GM19240 (cell line): ENCODE data around the gene TGM2.

Experiments used
- DNase-seq: peaks from one replicate; pipeline ENCODE4 v3.0.0; 2011; ENCODE audit warnings: low spot score; ENCODE audit not compliant: insufficient read length

The TGM2 gene

GRCh38 chr20:38177201-38177600 is 12.1 kb upstream of the TGM2 start:
- DNase-seq, result no peak

- DNase-seq, result no peak
These were observed 10.5 kb upstream of the TGM2 start for GRCh38 chr20:38175304-38176180.

- DNase-seq, result no peak
These were observed 8.4 kb upstream of the TGM2 start for GRCh38 chr20:38173237-38174156.

GRCh38 chr20:38172408-38172807 is 7.3 kb upstream of the TGM2 start:
- no peak for DNase-seq

- DNase-seq, result no peak
These were observed 6.6 kb upstream of the TGM2 start for GRCh38 chr20:38171675-38172043.

- no peak for DNase-seq
These were observed 6.0 kb upstream of the TGM2 start for GRCh38 chr20:38170826-38171674.

- no peak for DNase-seq
These were observed 5.3 kb upstream of the TGM2 start for GRCh38 chr20:38170219-38170825.

GRCh38 chr20:38169636-38170193 is 4.6 kb upstream of the TGM2 start:
- DNase-seq, result no peak

- DNase-seq, result no peak
These were observed 3.9 kb upstream of the TGM2 start for GRCh38 chr20:38168791-38169589.

- DNase-seq, result no peak
These were observed 3.0 kb upstream of the TGM2 start for GRCh38 chr20:38167851-38168760.

GRCh38 chr20:38167328-38167850 is 2.3 kb upstream of the TGM2 start:
- no peak for DNase-seq

GRCh38 chr20:38166703-38167233 is 1.7 kb upstream of the TGM2 start:
- DNase-seq, result no peak

GRCh38 chr20:38165966-38166702 is 1.1 kb upstream of the TGM2 start:
- no peak for DNase-seq

GRCh38 chr20:38164624-38165088 is 414 bp downstream of the TGM2 start:
- DNase-seq, result no peak

GRCh38 chr20:38164069-38164468 is 1.0 kb downstream of the TGM2 start:
- DNase-seq, result no peak

- no peak for DNase-seq
These were observed 1.9 kb downstream of the TGM2 start for GRCh38 chr20:38162878-38163875.
